HEK293 (cell line): Measurements from ENCODE around the gene CRACR2A.

ENCODE experiments used
- BCL11A ChIP-seq: fragments of 450-650 bp; formaldehyde crosslinking; IDR thresholded peaks from 2 replicates; pipeline ENCODE4 v1.5.1; 2016; ENCODE audit warnings: low read depth, missing biosample characterization, missing genetic modification characterization
- CTCF ChIP-seq: fragments of 450-650 bp; formaldehyde crosslinking; IDR thresholded peaks from 2 replicates; pipeline ENCODE4 v1.5.1; 2016; ENCODE audit warnings: missing biosample characterization, missing genetic modification characterization
- GLI2 ChIP-seq: fragments of 450-650 bp; formaldehyde crosslinking; IDR thresholded peaks from 2 replicates; pipeline ENCODE4; 2017; ENCODE audit warnings: missing biosample characterization, missing genetic modification characterization, low read depth, borderline replicate concordance
- HOXA7 ChIP-seq: sonication (generic); formaldehyde crosslinking; IDR thresholded peaks from 2 replicates; pipeline ENCODE4 v1.8.1; 2022; ENCODE audit warnings: missing genetic modification reagents, borderline replicate concordance
- PATZ1 ChIP-seq: fragments of 450-650 bp; formaldehyde crosslinking; IDR thresholded peaks from 2 replicates; pipeline ENCODE4 v1.5.1; 2016; ENCODE audit warnings: missing biosample characterization, missing genetic modification characterization
- PRDM10 ChIP-seq: fragments of 450-650 bp; formaldehyde crosslinking; IDR thresholded peaks from 2 replicates; pipeline ENCODE4 v1.5.1; 2016; ENCODE audit warnings: missing biosample characterization, missing genetic modification characterization
- ZBTB1 ChIP-seq: fragments of 450-650 bp; formaldehyde crosslinking; IDR thresholded peaks from 2 replicates; pipeline ENCODE4 v1.5.1; 2016; ENCODE audit warnings: missing biosample characterization, missing genetic modification characterization
- ZNF140 ChIP-seq: fragments of 450-650 bp; formaldehyde crosslinking; IDR thresholded peaks from 2 replicates; pipeline ENCODE4 v1.5.1; 2016; ENCODE audit warnings: missing biosample characterization, missing genetic modification characterization
- ZNF239 ChIP-seq: fragments of 450-650 bp; formaldehyde crosslinking; IDR thresholded peaks from 2 replicates; pipeline ENCODE4 v1.5.1; 2016; ENCODE audit warnings: missing biosample characterization, missing genetic modification characterization
- ZNF274 ChIP-seq, 2 experiments: fragments of 200-500 bp in 1 of 2; fragments of 450-650 bp in 1 of 2; sonication (Bioruptor generic) in 1 of 2; formaldehyde crosslinking in 1 of 2; IDR thresholded peaks; 2 replicates each; pipeline versions ENCODE4 v1.5.1 to v1.6.1; 2014 to 2016; ENCODE audit warnings: borderline replicate concordance in 1 of 2, inconsistent platforms in 1 of 2, low read length in 1 of 2, missing biosample characterization in 1 of 2, missing genetic modification characterization in 1 of 2
- ZNF449 ChIP-seq: fragments of 450-650 bp; formaldehyde crosslinking; IDR thresholded peaks from 2 replicates; pipeline ENCODE4 v1.5.1; 2017; ENCODE audit warnings: missing biosample characterization, mild to moderate bottlenecking, missing genetic modification characterization, moderate library complexity
- ZNF621 ChIP-seq: fragments of 450-650 bp; formaldehyde crosslinking; IDR thresholded peaks from 2 replicates; pipeline ENCODE4 v1.5.1; 2017; ENCODE audit warnings: missing biosample characterization, missing genetic modification characterization
- ZNF645 ChIP-seq: fragments of 450-650 bp; formaldehyde crosslinking; IDR thresholded peaks from 2 replicates; pipeline ENCODE4; 2016; ENCODE audit warnings: missing biosample characterization, missing genetic modification characterization
- ZNF777 ChIP-seq: fragments of 450-650 bp; formaldehyde crosslinking; IDR thresholded peaks from 2 replicates; pipeline ENCODE4 v1.5.1; 2017; ENCODE audit warnings: missing biosample characterization, missing genetic modification characterization, borderline replicate concordance

- TF ChIP-seq ZBTB1 (tag by site-specific recombination) = no peak
- TF ChIP-seq CTCF (tag by site-specific recombination) = no peak
- TF ChIP-seq ZNF140 = no peak
- no peak for TF ChIP-seq ZNF449
- TF ChIP-seq ZNF777 = no peak
- no peak for TF ChIP-seq HOXA7 (CRISPR knock-in tag)
- no peak for TF ChIP-seq BCL11A (tag by site-specific recombination)
- no peak for TF ChIP-seq ZNF621 (tag by site-specific recombination)
- no peak for TF ChIP-seq ZNF274 (IDR thresholded peaks at IDR 0.05; ENCODE audit: low read length)
- TF ChIP-seq ZNF274 (tag by site-specific recombination; IDR thresholded peaks at IDR 0.05; ENCODE audit: borderline replicate concordance) = no peak
- no peak for TF ChIP-seq PRDM10
- TF ChIP-seq ZNF239 (tag by site-specific recombination) = no peak
- TF ChIP-seq ZNF645 (tag by site-specific recombination) = no peak
- peak; percentile 23; the same call in 1 of the 2 replicates for TF ChIP-seq PATZ1
- TF ChIP-seq GLI2 = no peak
Observed at GRCh38 chr12:3600039-3600720, 152.7 kb downstream of the CRACR2A start.
